D721Med (cell line): ENCODE results near the gene GZMM.

Experiments
- DNase-seq: peaks from one replicate; pipeline ENCODE4 v3.0.0; 2011; ENCODE audit warnings: low spot score; ENCODE audit not compliant: insufficient read length
- FAIRE-seq: peaks from 2 replicates; lab custom pipeline; 2011; peaks lifted over from hg19 to GRCh38; lab: Jason Lieb, UNC
- TF ChIP-seq, protein P1 (sequence below): IDR thresholded peaks from 2 replicates; pipeline ENCODE4 v1.5.1; 2012; ENCODE audit warnings: mild to moderate bottlenecking, control low read depth; ENCODE audit not compliant: insufficient read depth; ENCODE audit errors: missing control alignments

GZMM gene

DNA sequence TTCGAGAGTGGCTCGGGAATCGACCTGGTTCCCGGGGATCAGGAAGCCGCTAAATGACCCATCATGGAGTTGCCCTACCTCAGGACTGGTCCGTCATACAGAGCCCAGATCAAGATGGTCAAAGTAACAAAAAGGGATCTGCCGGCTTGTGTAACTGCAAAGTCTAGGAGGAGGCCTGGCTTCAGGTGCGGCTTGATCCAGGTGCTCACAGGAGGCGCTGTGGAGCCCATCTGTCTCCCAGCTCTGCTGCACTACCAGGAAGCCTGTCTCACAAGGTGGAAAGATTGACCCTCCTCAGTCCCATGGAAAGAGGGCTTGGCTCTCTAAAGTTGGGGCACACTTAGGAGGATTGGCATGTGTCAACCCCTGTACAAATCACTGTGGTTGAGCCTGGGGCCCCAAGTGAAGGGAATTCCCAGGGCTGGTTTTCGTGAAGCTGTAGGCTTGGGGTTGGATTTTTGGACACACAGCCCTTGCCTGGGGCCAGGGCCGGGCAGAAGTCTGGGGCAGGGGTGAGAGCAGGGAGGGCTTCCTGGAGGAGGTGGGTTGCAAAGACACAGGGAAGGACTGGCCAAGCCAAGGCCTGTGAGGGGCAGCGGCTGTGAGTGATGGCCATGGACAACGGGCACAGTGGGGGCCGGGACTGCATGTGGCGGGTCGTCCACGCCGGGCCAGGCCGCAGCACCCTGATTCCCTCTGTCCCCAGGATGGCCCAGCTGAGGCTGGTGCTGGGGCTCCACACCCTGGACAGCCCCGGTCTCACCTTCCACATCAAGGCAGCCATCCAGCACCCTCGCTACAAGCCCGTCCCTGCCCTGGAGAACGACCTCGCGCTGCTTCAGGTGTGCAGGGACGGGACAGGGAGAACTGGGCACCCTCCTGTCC, 4.2 kb downstream of the GZMM start:
- TF ChIP-seq, protein P1, sequence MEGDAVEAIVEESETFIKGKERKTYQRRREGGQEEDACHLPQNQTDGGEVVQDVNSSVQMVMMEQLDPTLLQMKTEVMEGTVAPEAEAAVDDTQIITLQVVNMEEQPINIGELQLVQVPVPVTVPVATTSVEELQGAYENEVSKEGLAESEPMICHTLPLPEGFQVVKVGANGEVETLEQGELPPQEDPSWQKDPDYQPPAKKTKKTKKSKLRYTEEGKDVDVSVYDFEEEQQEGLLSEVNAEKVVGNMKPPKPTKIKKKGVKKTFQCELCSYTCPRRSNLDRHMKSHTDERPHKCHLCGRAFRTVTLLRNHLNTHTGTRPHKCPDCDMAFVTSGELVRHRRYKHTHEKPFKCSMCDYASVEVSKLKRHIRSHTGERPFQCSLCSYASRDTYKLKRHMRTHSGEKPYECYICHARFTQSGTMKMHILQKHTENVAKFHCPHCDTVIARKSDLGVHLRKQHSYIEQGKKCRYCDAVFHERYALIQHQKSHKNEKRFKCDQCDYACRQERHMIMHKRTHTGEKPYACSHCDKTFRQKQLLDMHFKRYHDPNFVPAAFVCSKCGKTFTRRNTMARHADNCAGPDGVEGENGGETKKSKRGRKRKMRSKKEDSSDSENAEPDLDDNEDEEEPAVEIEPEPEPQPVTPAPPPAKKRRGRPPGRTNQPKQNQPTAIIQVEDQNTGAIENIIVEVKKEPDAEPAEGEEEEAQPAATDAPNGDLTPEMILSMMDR, result no peak
- FAIRE-seq, result no peak
- DNase-seq, result no peak

DNA sequence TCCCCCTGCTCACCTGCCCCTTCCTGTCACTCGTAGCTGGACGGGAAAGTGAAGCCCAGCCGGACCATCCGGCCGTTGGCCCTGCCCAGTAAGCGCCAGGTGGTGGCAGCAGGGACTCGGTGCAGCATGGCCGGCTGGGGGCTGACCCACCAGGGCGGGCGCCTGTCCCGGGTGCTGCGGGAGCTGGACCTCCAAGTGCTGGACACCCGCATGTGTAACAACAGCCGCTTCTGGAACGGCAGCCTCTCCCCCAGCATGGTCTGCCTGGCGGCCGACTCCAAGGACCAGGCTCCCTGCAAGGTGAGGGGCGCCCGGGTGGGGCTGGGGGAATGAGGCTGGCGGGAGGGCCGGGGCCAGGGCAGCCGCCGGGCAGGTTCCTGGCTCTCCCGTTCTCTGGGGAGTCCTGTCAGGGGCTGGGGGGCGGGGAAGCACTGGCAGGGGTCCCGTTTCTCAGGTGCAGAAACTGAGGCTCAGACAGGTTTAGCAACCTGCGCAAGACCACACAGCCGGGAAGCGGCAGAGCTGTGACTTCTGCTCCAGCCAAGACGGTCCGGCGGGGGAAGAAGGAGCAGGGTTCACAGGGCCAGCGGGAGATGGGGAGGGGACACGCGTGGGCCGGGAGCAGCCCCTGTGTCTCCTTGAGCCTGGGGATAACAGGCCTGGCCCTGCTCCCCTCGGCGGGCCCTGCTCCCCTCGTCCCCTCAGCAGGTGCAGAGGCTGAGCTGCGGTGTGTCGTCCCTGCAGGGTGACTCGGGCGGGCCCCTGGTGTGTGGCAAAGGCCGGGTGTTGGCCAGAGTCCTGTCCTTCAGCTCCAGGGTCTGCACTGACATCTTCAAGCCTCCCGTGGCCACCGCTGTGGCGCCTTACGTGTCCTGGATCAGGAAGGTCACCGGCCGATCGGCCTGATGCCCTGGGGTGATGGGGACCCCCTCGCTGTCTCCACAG, 5.3 kb downstream of the GZMM start:
- TF ChIP-seq, protein P1, result no peak
- DNase-seq (no peak), FAIRE-seq (no peak)

DNA sequence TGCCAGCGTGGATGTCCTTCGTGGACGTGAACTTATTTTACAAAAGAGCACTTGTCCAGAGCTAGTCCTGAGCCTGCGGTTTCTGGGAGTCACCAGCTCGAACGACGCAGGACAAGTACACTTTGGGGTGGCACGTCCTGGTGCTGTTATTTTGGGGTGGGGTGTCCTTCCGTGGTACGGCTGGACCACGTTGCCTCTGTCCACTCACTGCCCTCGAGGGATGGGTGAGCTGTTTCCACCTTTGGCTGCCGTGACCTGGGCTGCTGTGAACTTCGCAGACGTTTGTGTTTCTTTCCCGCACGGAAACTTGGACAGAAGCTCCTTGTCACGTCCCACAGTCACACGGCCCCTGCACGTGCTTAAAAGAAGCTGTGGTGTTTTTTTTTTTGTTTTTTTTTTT, 11.0 kb downstream of the GZMM start:
- FAIRE-seq (no peak), DNase-seq (no peak)
- TF ChIP-seq, protein P1, result no peak

DNA sequence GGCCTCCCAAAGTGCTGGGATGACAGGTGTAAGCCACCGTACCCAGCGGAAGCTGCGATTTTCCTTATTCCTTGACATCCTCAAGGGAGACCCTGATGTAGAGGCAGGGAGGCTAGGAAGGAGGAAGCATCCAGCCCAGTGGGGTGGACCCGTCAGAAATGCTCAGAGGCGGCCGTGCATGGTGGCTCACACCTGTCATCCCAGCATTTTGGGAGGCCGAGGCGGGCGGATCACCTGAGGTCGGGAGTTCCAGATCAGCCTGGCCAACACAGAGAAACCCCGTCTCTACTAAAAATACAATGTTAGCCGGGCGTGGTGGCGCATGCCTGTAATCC, 11.6 kb downstream of the GZMM start:
- FAIRE-seq (no peak), DNase-seq (no peak)
- TF ChIP-seq, protein P1, result no peak

DNA sequence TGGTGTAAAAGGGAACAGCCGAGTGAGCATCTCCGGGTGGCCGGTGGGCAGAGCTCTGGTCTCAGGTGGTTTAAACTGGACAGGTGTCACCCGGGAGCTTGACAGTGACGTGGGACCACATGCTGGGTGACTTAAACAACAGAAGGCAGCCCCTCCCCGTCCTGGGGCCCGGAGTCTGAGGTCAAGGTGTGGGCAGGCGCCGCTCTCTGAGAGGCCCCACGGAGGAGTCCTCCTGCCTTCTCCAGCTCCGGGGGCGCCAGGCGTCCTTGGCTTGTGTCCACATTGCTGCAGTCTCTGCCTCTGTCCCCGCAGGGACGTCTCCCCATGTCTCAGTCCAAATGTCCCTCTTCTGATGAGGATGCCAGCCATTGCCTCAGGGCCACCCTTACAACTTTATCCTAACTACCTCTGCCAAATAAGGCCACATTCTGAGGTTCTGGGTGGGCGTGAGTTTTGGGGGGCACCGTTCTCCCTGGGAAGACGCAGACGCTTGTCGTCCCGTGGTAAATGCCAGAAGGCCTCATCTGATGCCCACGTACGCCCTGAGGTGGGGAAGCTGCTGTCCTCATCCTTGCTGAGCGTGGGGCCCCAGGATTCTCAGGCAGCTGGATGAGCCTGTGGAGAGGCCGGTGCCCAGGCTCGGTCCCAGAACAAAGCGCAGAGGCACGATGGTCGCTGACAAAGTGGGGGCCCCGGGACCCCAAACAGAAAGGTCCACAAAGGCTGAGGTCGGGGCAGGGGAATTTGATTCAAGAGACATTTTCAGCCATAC, 12.9 kb downstream of the GZMM start:
- DNase-seq (no peak), FAIRE-seq (no peak)
- TF ChIP-seq, protein P1, result no peak

DNA sequence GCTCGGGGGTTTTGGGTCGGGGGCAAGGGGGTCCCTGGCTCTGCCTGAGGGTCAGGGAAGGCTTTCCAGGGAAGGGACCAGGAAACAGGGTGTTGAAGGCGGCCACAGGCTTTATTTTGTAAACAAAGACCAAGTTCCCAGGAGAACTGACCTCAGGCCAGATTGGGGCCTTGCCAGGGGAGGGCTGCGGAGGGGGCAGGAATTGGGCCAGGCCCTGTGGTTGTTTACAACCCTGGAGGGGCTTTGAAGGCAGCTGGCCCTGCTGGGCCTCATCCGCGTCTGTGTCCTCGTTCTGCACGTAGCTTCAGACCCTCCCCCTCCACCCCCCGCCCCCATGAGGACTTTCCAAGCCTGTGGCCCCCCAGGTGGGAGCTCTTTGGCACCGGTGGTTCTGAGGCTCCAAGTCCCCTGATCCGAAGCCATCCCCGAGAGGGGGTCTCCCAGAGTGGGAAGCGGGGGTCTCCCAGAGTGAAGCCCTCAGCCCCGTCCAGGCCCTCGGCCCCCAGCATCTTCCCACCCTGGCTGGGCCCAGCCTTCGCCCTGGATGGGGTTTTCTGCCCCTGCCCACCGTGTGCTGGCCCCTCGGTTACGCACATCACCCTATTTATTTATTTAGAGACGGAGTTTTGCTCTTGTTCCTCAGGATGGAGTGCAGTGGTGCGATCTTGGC, 15.1 kb downstream of the GZMM start:
- TF ChIP-seq, protein P1, result no peak
- no peak for DNase-seq
- no peak for FAIRE-seq
